K562 (cell line): Measurements from ENCODE around the gene ACTN4. TPM values are rescaled to one million over a fixed set of nuclear protein-coding genes. Genes with fewer than 3 reads are reported as not detected.

Experiments
- ATAC-seq: fragments of 200-7000 bp; cut with Tn5 transposase; 3 replicates; pipeline ENCODE4 v1.9.1; 2020; ENCODE audit warnings: moderate library complexity
- BruUV-seq: library from RNA; stranded (reverse); fragments of 400-500 nt; replicated peaks from 2 replicates; lab custom pipeline; 2021; lab: Mats Ljungman, UMichigan
- CTCF ChIA-PET: fragments of 300-600 bp; formaldehyde crosslinking; extraction: SDS; loops from one replicate; lab custom pipeline; 2021; ENCODE audit warnings: low intra/inter-chr PET ratio; lab: Yijun Ruan, JAX
- POLR2A ChIA-PET: fragments of 300-600, 350-650 bp; sonication (Branson Sonifier 250); formaldehyde crosslinking; extraction: SDS; loops from one replicate; lab custom pipeline; 2021; ENCODE audit warnings: antibody characterized with exemption, inconsistent platforms; lab: Yijun Ruan, JAX
- DNase-seq, 4 experiments: peaks; one replicate each; pipeline versions ENCODE4 v3.0.0 to v3.0.0-alpha.2; 2011 to 2018; ENCODE audit warnings: low spot score in 3 of 4, mixed read lengths in 3 of 4; ENCODE audit errors: extremely low read depth in 1 of 4
- FAIRE-seq: peaks from 2 replicates; lab custom pipeline; 2011; peaks lifted over from hg19 to GRCh38; lab: Jason Lieb, UNC
- H2AFZ ChIP-seq: 2 replicates; pipeline ENCODE4 v1.6.0; 2011; ENCODE audit warnings: low read depth, low read length, control low read depth, inconsistent platforms
- H3K27ac ChIP-seq: fragments of 200-600 bp; 3 replicates; pipeline ENCODE4 v1.8.0; 2011; ENCODE audit warnings: low read depth, mild to moderate bottlenecking, control low read depth, inconsistent platforms, low read length, moderate library complexity, mixed read lengths; ENCODE audit errors: extremely low read depth
- H3K27me3 ChIP-seq, 2 experiments: fragments of 300-600 bp in 1 of 2; 2 replicates in 1 of 2; 3 replicates in 1 of 2; pipeline versions ENCODE4 v1.6.0 to v1.8.0; 2011; ENCODE audit warnings: inconsistent platforms in 2 of 2, low read length in 2 of 2, mild to moderate bottlenecking in 1 of 2, mixed read lengths in 1 of 2, moderate library complexity in 1 of 2; ENCODE audit not compliant: control insufficient read depth in 2 of 2, insufficient read depth in 2 of 2
- H3K36me3 ChIP-seq: fragments of 300-600 bp; 3 replicates; pipeline ENCODE4 v1.8.0; 2011; ENCODE audit warnings: mild to moderate bottlenecking, low read length, inconsistent platforms; ENCODE audit not compliant: control insufficient read depth, insufficient read depth
- H3K4me1 ChIP-seq, 2 experiments: fragments of 200-600 bp in 1 of 2; replicated peaks in 1 of 2; 2 replicates in 1 of 2; 3 replicates in 1 of 2; pipeline versions ENCODE4 v1.5.1 to v1.8.0; 2011; ENCODE audit warnings: inconsistent platforms in 2 of 2, low read length in 2 of 2, mild to moderate bottlenecking in 1 of 2, mixed read lengths in 1 of 2, moderate library complexity in 1 of 2; ENCODE audit not compliant: control insufficient read depth in 2 of 2, insufficient read depth in 2 of 2
- H3K4me2 ChIP-seq: 2 replicates; pipeline ENCODE4 v1.6.1; 2011; ENCODE audit warnings: low read length, control low read depth, inconsistent platforms, mixed read lengths; ENCODE audit not compliant: insufficient read depth
- H3K4me3 ChIP-seq: fragments of 200-600 bp; sonication (generic), shearing (Covaris generic); 2 replicates; pipeline ENCODE4 v1.5.1; 2016; ENCODE audit warnings: control low read depth, inconsistent platforms
- H3K79me2 ChIP-seq: fragments of 200-600 bp; 3 replicates; pipeline ENCODE4 v1.8.0; 2011; ENCODE audit warnings: low read length, inconsistent platforms; ENCODE audit not compliant: control insufficient read depth, insufficient read depth
- H3K9ac ChIP-seq, 2 experiments: 2 replicates each; pipeline versions ENCODE4 v1.6.0 to v1.6.1; 2011; ENCODE audit warnings: low read depth in 2 of 2, low read length in 2 of 2, control low read depth in 1 of 2, inconsistent platforms in 1 of 2, mild to moderate bottlenecking in 1 of 2, mixed read lengths in 1 of 2; ENCODE audit not compliant: insufficient read depth in 1 of 2
- H3K9me1 ChIP-seq: one replicate; pipeline ENCODE4 v1.6.0; 2011; ENCODE audit warnings: inconsistent platforms, mild to moderate bottlenecking, low read length, moderate library complexity; ENCODE audit not compliant: control insufficient read depth, insufficient read depth
- H3K9me3 ChIP-seq: replicated peaks from 2 replicates; pipeline ENCODE4 v1.5.1; 2011; ENCODE audit warnings: low read depth, low read length, inconsistent platforms; ENCODE audit not compliant: control insufficient read depth, insufficient read depth
- H4K20me1 ChIP-seq: replicated peaks from 2 replicates; pipeline ENCODE4 v1.6.1; 2011; ENCODE audit warnings: low read length, inconsistent platforms, mixed read lengths; ENCODE audit not compliant: control insufficient read depth, insufficient read depth
- CBFB ChIP-seq: sonication (generic); formaldehyde crosslinking; IDR thresholded peaks from 2 replicates; pipeline ENCODE4 v1.4.0; 2020; ENCODE audit warnings: mild to moderate bottlenecking, missing genetic modification reagents
- ZNF696 ChIP-seq: fragments of 250-450 bp; sonication (Bioruptor Pico); conservative IDR thresholded peaks from 2 replicates; pipeline ENCODE4 v1.4.0; 2020; ENCODE audit warnings: mild to moderate bottlenecking, moderate library complexity
- WGBS: fragments of 100-300 bp; shearing (Covaris generic); methylation state at CpG from one replicate; pipeline ENCODE4 v1.1.6; 2016; ENCODE audit warnings: low coverage, mixed read lengths; ENCODE audit not compliant: insufficient coverage; ENCODE audit errors: missing lambda C conversion rate; 5-methylcytosine and 5-hydroxymethylcytosine counted together
- in situ Hi-C: fragments of 300-500 bp; cut with MboI; formaldehyde crosslinking; loops from 4 replicates; pipeline ENCODE4 v1.15.0; 2018; ENCODE audit warnings: inconsistent platforms, mixed read lengths
- intact Hi-C: fragments of 100-400 bp; cut with micrococcal nuclease; formaldehyde crosslinking; loops from 2 replicates; pipeline ENCODE4 v1.14.2; 2022
- polyA plus RNA-seq, 8 experiments: library from polyadenylated mRNA; depleted of rRNA in 4 of 8; stranded (reverse) in 5 of 8; unstranded in 3 of 8; fragments of >200 nt; fragmentation: Nextera tagmentation in 2 of 8; fragmentation: Illumina TruSeq in 1 of 8; extraction: Ambion mirVana in 2 of 8; extraction: Trizol in 1 of 8; gene quantifications; 2 replicates each; pipeline versions ENCODE4 v1.2.1 to v1.2.3, GENCODE V29; 2011 to 2014; ENCODE audit warnings: inconsistent platforms in 1 of 8, missing spikeins in 1 of 8
- total RNA-seq, 7 experiments: library from RNA; depleted of rRNA in 6 of 7; stranded (reverse); fragments of >200 nt in 6 of 7; fragmentation: Illumina TruSeq in 2 of 7; extraction: Trizol in 2 of 7; gene quantifications; 2 replicates each; pipeline versions ENCODE4 v1.2.1 to v1.2.3, GENCODE V29; 2011 to 2021; ENCODE audit warnings: low replicate concordance in 1 of 7
- TF ChIP-seq, protein P1 (sequence below), 3 experiments: fragments of 200-800 bp in 1 of 3; fragments of 250-450 bp in 1 of 3; fragments of 450-650 bp in 1 of 3; sonication (Bioruptor Pico) in 1 of 3; sonication (Bioruptor generic) in 1 of 3; formaldehyde crosslinking in 1 of 3; IDR thresholded peaks; 2 replicates each; pipeline versions ENCODE4 v1.6.1 to v1.8.0; 2016 to 2022; ENCODE audit warnings: mild to moderate bottlenecking in 2 of 3, missing genetic modification characterization in 2 of 3, missing compliant biosample characterization in 1 of 3, moderate library complexity in 1 of 3

The ACTN4 gene
- total and polyA plus RNA-seq, 9 of the 15 experiments (the other 6 are each of a cell fraction or from before 2014, with no cell fraction given): 3.1 to 385 (median 125) TPM

DNA sequence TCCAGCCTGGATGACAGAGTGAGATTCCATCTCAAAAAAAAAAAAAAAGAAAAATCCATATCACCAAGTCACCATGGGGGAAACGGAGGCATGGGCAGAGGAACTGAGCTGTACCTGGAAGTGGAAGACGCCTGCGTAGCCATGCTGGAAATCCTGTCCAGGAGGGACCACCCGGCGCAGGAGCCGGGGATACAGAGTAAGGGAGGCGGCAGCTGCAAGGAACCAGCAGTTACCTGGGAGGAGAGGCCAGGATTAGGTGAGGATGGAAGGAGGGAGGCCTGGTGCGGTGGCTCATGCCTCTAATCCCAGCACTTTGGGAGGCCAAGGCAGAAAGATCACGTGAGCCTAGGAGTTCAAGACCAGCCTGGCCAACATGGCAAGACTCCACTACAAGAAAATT is 94.8 kb downstream of the ACTN4 start:
- peaks cover 18 to 38% of the 10 kb centered on the region in 2 experiments for H3K4me1 ChIP-seq
- H3K4me2 ChIP-seq: no peak overlapping the region
- no peak overlapping the region for H3K27ac ChIP-seq
- H3K9me3 ChIP-seq: no peaks in the 10 kb centered on the region
- DNase-seq (no peak), ATAC-seq (no peak), FAIRE-seq (no peak)
- POLR2A ChIA-PET: interaction anchor here (0.6 to 1.5 kb wide), 3 partner anchors 90 to 133 kb away, joined by 3 to 5 read pairs (median 3); no protein-coding TSS in a partner anchor
- WGBS: 80% methylated on average over 8 of the region's 9 CpGs
- H3K27me3 ChIP-seq: no peaks in the 10 kb centered on the region
- H3K9ac ChIP-seq: no peak overlapping the region; a peak in 1 of 4 replicates
- no peak overlapping the region for H3K4me3 ChIP-seq
- peaks cover 6% of the 10 kb centered on the region; the same call in 1 of the 3 replicates for H3K79me2 ChIP-seq
- H4K20me1 ChIP-seq: no peaks in the 10 kb centered on the region
- H3K9me1 ChIP-seq: no peaks in the 10 kb centered on the region
- H2AFZ ChIP-seq: no peak overlapping the region
- no TSS peak for BruUV-seq
- intact Hi-C loops (no loop called here), in situ Hi-C loops (no loop called here)
- TF ChIP-seq ZNF696 (CRISPR knock-in tag): no peak
- TF ChIP-seq, protein P1, sequence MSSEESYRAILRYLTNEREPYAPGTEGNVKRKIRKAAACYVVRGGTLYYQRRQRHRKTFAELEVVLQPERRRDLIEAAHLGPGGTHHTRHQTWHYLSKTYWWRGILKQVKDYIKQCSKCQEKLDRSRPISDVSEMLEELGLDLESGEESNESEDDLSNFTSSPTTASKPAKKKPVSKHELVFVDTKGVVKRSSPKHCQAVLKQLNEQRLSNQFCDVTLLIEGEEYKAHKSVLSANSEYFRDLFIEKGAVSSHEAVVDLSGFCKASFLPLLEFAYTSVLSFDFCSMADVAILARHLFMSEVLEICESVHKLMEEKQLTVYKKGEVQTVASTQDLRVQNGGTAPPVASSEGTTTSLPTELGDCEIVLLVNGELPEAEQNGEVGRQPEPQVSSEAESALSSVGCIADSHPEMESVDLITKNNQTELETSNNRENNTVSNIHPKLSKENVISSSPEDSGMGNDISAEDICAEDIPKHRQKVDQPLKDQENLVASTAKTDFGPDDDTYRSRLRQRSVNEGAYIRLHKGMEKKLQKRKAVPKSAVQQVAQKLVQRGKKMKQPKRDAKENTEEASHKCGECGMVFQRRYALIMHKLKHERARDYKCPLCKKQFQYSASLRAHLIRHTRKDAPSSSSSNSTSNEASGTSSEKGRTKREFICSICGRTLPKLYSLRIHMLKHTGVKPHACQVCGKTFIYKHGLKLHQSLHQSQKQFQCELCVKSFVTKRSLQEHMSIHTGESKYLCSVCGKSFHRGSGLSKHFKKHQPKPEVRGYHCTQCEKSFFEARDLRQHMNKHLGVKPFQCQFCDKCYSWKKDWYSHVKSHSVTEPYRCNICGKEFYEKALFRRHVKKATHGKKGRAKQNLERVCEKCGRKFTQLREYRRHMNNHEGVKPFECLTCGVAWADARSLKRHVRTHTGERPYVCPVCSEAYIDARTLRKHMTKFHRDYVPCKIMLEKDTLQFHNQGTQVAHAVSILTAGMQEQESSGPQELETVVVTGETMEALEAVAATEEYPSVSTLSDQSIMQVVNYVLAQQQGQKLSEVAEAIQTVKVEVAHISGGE (CRISPR knock-in tag; IDR thresholded peaks at IDR 0.05): no peak
- TF ChIP-seq CBFB (CRISPR knock-in tag): no peak
- no peaks in the 10 kb centered on the region for H3K36me3 ChIP-seq
- CTCF ChIA-PET: no interaction called here
